ENCODE measurements around the gene NSD1. TPM values are rescaled to one million over a fixed set of nuclear protein-coding genes. Genes with fewer than 3 reads are reported as not detected.
A peak's percentile ranks its signal among the peaks of the same experiment; 100 is the strongest.

NSD1 gene
- total and polyA plus RNA-seq, 9 of the 15 experiments (the other 6 are each of a cell fraction or from before 2014, with no cell fraction given): 3.8 to 51.0 (median 24.7) TPM

DNA sequence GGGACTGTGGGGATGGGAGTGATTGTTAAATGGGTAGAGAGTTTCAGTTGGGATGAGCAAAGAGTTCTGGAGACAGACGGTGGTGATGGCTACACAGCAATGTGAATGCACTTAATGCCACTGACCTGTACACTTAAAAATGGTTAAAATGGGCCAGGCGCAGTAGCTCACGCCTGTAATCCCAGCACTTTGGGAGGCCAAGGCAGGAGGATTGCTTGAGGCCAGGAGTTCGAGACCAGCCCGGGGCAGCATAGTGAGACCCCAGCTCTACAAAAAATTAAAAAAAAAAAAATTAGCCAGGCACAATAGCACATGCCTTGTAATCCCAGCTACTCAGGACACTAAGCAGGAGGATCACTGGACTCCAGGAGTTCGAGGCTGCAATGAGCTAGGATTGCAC, 210.2 kb downstream of the NSD1 start:
- no peaks in the 10 kb centered on the region for H3K27me3 ChIP-seq (ENCODE audit: control insufficient read depth in 2 of 2, insufficient read depth in 2 of 2, low read length in 2 of 2)
- no peak for DNase-seq (ENCODE audit: extremely low read depth in 1 of 4, low spot score in 3 of 4)
- H3K9ac ChIP-seq (ENCODE audit: insufficient read depth in 1 of 2, low read depth in 2 of 2, low read length in 2 of 2): no peak overlapping the region
- H3K4me1 ChIP-seq (replicated peaks in 1 of 2; ENCODE audit: control insufficient read depth in 2 of 2, insufficient read depth in 2 of 2, low read length in 2 of 2): peaks cover 0 to 3% of the 10 kb centered on the region in 2 experiments; a peak in 2 of 5 replicates
- no peaks in the 10 kb centered on the region for H3K9me1 ChIP-seq (ENCODE audit: control insufficient read depth, insufficient read depth, low read length)
- no peak overlapping the region for H3K4me2 ChIP-seq (ENCODE audit: insufficient read depth, low read length)
- no peak for FAIRE-seq
- 0 out of 2 replicates have a peak, but pooled peaks cover 6% of the 10 kb centered on the region for H4K20me1 ChIP-seq (replicated peaks; ENCODE audit: control insufficient read depth, insufficient read depth, low read length)
- H3K27ac ChIP-seq (ENCODE audit: extremely low read depth, low read depth, low read length): no peak overlapping the region
- H3K9me3 ChIP-seq (replicated peaks; ENCODE audit: control insufficient read depth, insufficient read depth, low read depth, low read length): no peaks in the 10 kb centered on the region
- H2AFZ ChIP-seq (ENCODE audit: low read depth, low read length): no peak overlapping the region
- intact Hi-C loops (cut with micrococcal nuclease) (no loop called here), in situ Hi-C loops (cut with MboI) (no loop called here)
- POLR2A ChIA-PET: interaction anchor here (1.1 kb wide), 1 partner anchor 8 kb away, joined by 3 read pairs; no protein-coding TSS in a partner anchor
- H3K4me3 ChIP-seq: no peak overlapping the region
- ATAC-seq: no peak
- TF ChIP-seq ZNF121 (CRISPR knock-in tag; conservative IDR thresholded peaks at IDR 0.05): peak; percentile 86
- no peak for TF ChIP-seq POLR2AphosphoS2 (IDR thresholded peaks at IDR 0.05; ENCODE audit: low read length)
- TF ChIP-seq MTA1 (IDR thresholded peaks at IDR 0.05; ENCODE audit: borderline replicate concordance): no peak
- TF ChIP-seq RBM25 (IDR thresholded peaks at IDR 0.05; ENCODE audit: low read depth, low read length, severe bottlenecking): peak; percentile 59
- TF ChIP-seq BACH1 (tag; IDR thresholded peaks at IDR 0.05): no peak
- 96% methylated on average over 5 of the region's 6 CpGs for WGBS (ENCODE audit: insufficient coverage, low coverage, missing lambda C conversion rate)
- BruUV-seq (replicated peaks): no TSS peak
- CTCF ChIA-PET (ENCODE audit: low intra/inter-chr PET ratio): no interaction called here
- peaks cover 68% of the 10 kb centered on the region for H3K36me3 ChIP-seq (ENCODE audit: control insufficient read depth, insufficient read depth, low read length)
- peaks cover 70% of the 10 kb centered on the region for H3K79me2 ChIP-seq (ENCODE audit: control insufficient read depth, insufficient read depth, low read length)

DNA sequence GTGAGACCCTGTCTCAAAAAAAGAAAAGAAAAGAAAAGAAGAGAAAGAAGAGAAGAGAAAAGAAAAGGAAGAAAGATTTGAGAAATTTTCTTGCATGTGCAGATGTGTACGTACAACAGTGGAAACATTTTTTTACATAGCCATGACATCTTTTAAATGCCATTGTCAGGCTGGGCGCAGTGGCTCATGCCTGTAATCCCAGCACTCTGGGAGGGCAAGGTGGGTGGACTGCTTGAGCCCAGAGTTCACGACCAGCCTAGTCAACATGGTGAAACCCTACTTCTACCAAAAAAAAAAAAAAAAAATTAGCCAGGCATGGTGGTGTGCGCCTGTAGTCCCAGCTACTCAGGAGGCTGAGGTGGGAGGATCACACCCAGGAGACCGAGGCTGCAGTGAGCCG, 211.3 kb downstream of the NSD1 start:
- Histone ChIP-seq H2AFZ (ENCODE audit: low read depth, low read length) (no peak overlapping the region), H3K27me3 (ENCODE audit: control insufficient read depth in 2 of 2, insufficient read depth in 2 of 2, low read length in 2 of 2) (no peaks in the 10 kb centered on the region), H3K79me2 (ENCODE audit: control insufficient read depth, insufficient read depth, low read length) (peaks cover 75% of the 10 kb centered on the region), H3K9me1 (ENCODE audit: control insufficient read depth, insufficient read depth, low read length) (no peaks in the 10 kb centered on the region), H4K20me1 (replicated peaks; ENCODE audit: control insufficient read depth, insufficient read depth, low read length) (no peaks in the 10 kb centered on the region), H3K4me1 (replicated peaks in 1 of 2; ENCODE audit: control insufficient read depth in 2 of 2, insufficient read depth in 2 of 2, low read length in 2 of 2) (peaks cover 9 to 10% of the 10 kb centered on the region in 2 experiments; a peak in 4 of 5 replicates), H3K4me3 (no peak overlapping the region), H3K4me2 (ENCODE audit: insufficient read depth, low read length) (no peak overlapping the region), H3K9me3 (replicated peaks; ENCODE audit: control insufficient read depth, insufficient read depth, low read depth, low read length) (no peaks in the 10 kb centered on the region), H3K9ac (ENCODE audit: insufficient read depth in 1 of 2, low read depth in 2 of 2, low read length in 2 of 2) (no peak overlapping the region), H3K27ac (ENCODE audit: extremely low read depth, low read depth, low read length) (no peak overlapping the region), H3K36me3 (ENCODE audit: control insufficient read depth, insufficient read depth, low read length) (peaks cover 68% of the 10 kb centered on the region)
- no peak for DNase-seq (ENCODE audit: extremely low read depth in 1 of 4, low spot score in 3 of 4)
- POLR2A ChIA-PET: interaction anchor here (0.6 to 1.1 kb wide), 2 partner anchors 12 to 151 kb away, joined by 3 to 5 read pairs; no protein-coding TSS in a partner anchor
- TF ChIP-seq, protein P1, sequence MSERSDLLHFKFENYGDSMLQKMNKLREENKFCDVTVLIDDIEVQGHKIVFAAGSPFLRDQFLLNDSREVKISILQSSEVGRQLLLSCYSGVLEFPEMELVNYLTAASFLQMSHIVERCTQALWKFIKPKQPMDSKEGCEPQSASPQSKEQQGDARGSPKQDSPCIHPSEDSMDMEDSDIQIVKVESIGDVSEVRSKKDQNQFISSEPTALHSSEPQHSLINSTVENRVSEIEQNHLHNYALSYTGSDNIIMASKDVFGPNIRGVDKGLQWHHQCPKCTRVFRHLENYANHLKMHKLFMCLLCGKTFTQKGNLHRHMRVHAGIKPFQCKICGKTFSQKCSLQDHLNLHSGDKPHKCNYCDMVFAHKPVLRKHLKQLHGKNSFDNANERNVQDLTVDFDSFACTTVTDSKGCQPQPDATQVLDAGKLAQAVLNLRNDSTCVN (CRISPR knock-in tag; IDR thresholded peaks at IDR 0.05): no peak
- TF ChIP-seq DMBX1 (CRISPR knock-in tag; IDR thresholded peaks at IDR 0.05; ENCODE audit: borderline replicate concordance) (no peak), ZNF140 (CRISPR knock-in tag; IDR thresholded peaks at IDR 0.05) (no peak), ZNF174 (CRISPR knock-in tag; IDR thresholded peaks at IDR 0.05) (no peak), TEAD4 (IDR thresholded peaks at IDR 0.05; ENCODE audit: low read length) (no peak), TEAD4 (CRISPR knock-in tag; IDR thresholded peaks at IDR 0.05; ENCODE audit: borderline replicate concordance) (no peak)
- TF ChIP-seq, protein P2, sequence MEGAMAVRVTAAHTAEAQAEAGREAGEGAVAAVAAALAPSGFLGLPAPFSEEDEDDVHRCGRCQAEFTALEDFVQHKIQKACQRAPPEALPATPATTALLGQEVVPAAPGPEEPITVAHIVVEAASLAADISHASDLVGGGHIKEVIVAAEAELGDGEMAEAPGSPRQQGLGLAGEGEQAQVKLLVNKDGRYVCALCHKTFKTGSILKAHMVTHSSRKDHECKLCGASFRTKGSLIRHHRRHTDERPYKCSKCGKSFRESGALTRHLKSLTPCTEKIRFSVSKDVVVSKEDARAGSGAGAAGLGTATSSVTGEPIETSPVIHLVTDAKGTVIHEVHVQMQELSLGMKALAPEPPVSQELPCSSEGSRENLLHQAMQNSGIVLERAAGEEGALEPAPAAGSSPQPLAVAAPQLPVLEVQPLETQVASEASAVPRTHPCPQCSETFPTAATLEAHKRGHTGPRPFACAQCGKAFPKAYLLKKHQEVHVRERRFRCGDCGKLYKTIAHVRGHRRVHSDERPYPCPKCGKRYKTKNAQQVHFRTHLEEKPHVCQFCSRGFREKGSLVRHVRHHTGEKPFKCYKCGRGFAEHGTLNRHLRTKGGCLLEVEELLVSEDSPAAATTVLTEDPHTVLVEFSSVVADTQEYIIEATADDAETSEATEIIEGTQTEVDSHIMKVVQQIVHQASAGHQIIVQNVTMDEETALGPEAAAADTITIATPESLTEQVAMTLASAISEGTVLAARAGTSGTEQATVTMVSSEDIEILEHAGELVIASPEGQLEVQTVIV (CRISPR knock-in tag; IDR thresholded peaks at IDR 0.05; ENCODE audit: borderline replicate concordance): no peak
- BruUV-seq (replicated peaks): no TSS peak
- FAIRE-seq: no peak
- intact Hi-C loops (cut with micrococcal nuclease): no loop called here
- WGBS (ENCODE audit: insufficient coverage, low coverage, missing lambda C conversion rate): 83% methylated on average over 4 of the region's 6 CpGs
- no peak for ATAC-seq
- in situ Hi-C loops (cut with MboI): no loop called here
- CTCF ChIA-PET (ENCODE audit: low intra/inter-chr PET ratio): no interaction called here

Measured in K562 (cell line).